T-cell (primary cell): ENCODE data around the gene SLC25A26. TPM values are rescaled to one million over a fixed set of nuclear protein-coding genes. Genes with fewer than 3 reads are reported as not detected.
A peak's percentile ranks its signal among the peaks of the same experiment; 100 is the strongest.

Experiments
- ATAC-seq, 4 experiments: fragments of 200-7000 bp in 3 of 4; fragments of 150-1000 bp in 1 of 4; cut with Tn5 transposase; replicated peaks in 1 of 4; 1 replicate in 3 of 4; 2 replicates in 1 of 4; pipeline ENCODE4 v1.10.0; 2021; ENCODE audit warnings: moderate library complexity in 3 of 4, mild to moderate bottlenecking in 2 of 4, moderate number of reproducible peaks in 1 of 4
- CTCF ChIA-PET, 2 donors: fragments of 300-600 bp; sonication (Branson Sonifier 250); formaldehyde crosslinking; loops; one replicate each; lab custom pipeline; 2022; ENCODE audit warnings: antibody characterized with exemption in 2 of 2; lab: Charles Lee
- POLR2A ChIA-PET, 2 donors: fragments of 300-600 bp; sonication (Branson Sonifier 250); formaldehyde crosslinking; loops; one replicate each; lab custom pipeline; 2022; ENCODE audit warnings: antibody characterized with exemption in 2 of 2; lab: Charles Lee
- DNase-seq, 35 experiments: peaks; one replicate each; pipeline versions ENCODE4 v3.0.0 to v3.0.0-alpha.2; 2013 to 2023
- H3K27ac ChIP-seq: one replicate; pipeline ENCODE4 v1.5.1; 2013; ENCODE audit warnings: low read length
- H3K27me3 ChIP-seq, 2 experiments: replicated peaks in 1 of 2; 1 replicate in 1 of 2; 2 replicates in 1 of 2; pipeline versions ENCODE4 v1.6.1 to v1.7.0; 2013; ENCODE audit warnings: low read length in 1 of 2, mixed read lengths in 1 of 2; ENCODE audit not compliant: control insufficient read depth in 2 of 2, insufficient read depth in 2 of 2; ENCODE audit errors: extremely low read depth in 1 of 2
- H3K36me3 ChIP-seq, 2 donors: 1 replicate in 1 of 2; 2 replicates in 1 of 2; pipeline versions ENCODE4 v1.6.1 to v1.7.0; 2013; ENCODE audit warnings: low read length in 1 of 2; ENCODE audit not compliant: control insufficient read depth in 2 of 2, insufficient read depth in 1 of 2; ENCODE audit errors: extremely low read depth in 1 of 2
- H3K4me1 ChIP-seq, 2 experiments: 1 replicate in 1 of 2; 2 replicates in 1 of 2; pipeline versions ENCODE4 v1.6.1 to v1.7.0; 2013; ENCODE audit warnings: low read length in 2 of 2, mixed read lengths in 1 of 2; ENCODE audit not compliant: insufficient read depth in 2 of 2, control insufficient read depth in 1 of 2; ENCODE audit errors: extremely low read depth in 1 of 2
- H3K4me3 ChIP-seq, 2 donors: 1 replicate in 1 of 2; 2 replicates in 1 of 2; pipeline versions ENCODE4 v1.5.1 to v1.7.0; 2013; ENCODE audit warnings: mild to moderate bottlenecking in 2 of 2, low read length in 1 of 2, moderate library complexity in 1 of 2; ENCODE audit not compliant: control insufficient read depth in 1 of 2; ENCODE audit errors: extremely low read depth in 1 of 2
- H3K9me3 ChIP-seq: 2 replicates; pipeline ENCODE4 v1.7.0; 2013
- H3K27ac Mint-ChIP-seq, 2 donors: one replicate each; pipeline ENCODE4 v1.8.0; 2020 to 2021; ENCODE audit warnings: mild to moderate bottlenecking in 2 of 2, mixed read lengths in 2 of 2
- H3K27me3 Mint-ChIP-seq, 2 donors: one replicate each; pipeline ENCODE4 v1.8.0; 2021 to 2022; ENCODE audit warnings: mixed read lengths in 2 of 2
- H3K36me3 Mint-ChIP-seq: one replicate; pipeline ENCODE4 v1.8.0; 2021; ENCODE audit warnings: mixed read lengths
- H3K4me1 Mint-ChIP-seq, 3 donors: one replicate each; pipeline ENCODE4 v1.8.0; 2020 to 2022; ENCODE audit warnings: mixed read lengths in 3 of 3, mild to moderate bottlenecking in 1 of 3
- H3K4me3 Mint-ChIP-seq, 3 donors: one replicate each; pipeline ENCODE4 v1.8.0; 2020 to 2022; ENCODE audit warnings: mild to moderate bottlenecking in 3 of 3, mixed read lengths in 3 of 3, moderate library complexity in 3 of 3
- H3K9me3 Mint-ChIP-seq, 3 donors: one replicate each; pipeline ENCODE4 v1.8.0; 2020 to 2022; ENCODE audit warnings: mixed read lengths in 3 of 3
- WGBS: methylation state at CpG from one replicate; pipeline ENCODE4 v1.1.5; 2013; ENCODE audit warnings: missing lambda C conversion rate; ENCODE audit not compliant: insufficient coverage; 5-methylcytosine and 5-hydroxymethylcytosine counted together
- total RNA-seq, 35 experiments: library from RNA in 6 of 35; stranded (reverse) in 6 of 35; fragments of 120-200 nt in 1 of 35; gene quantifications; one replicate each; pipeline versions ENCODE4 v1.2.1 to v1.2.4 and lab custom pipeline; 2013 to 2026

Gene SLC25A26
- total RNA-seq, 5 donors from 2014 or later (not counting 1 experiment from before 2014, with no cell fraction given), result 16.6 to 26.9 (median 23.5) TPM

DNA sequence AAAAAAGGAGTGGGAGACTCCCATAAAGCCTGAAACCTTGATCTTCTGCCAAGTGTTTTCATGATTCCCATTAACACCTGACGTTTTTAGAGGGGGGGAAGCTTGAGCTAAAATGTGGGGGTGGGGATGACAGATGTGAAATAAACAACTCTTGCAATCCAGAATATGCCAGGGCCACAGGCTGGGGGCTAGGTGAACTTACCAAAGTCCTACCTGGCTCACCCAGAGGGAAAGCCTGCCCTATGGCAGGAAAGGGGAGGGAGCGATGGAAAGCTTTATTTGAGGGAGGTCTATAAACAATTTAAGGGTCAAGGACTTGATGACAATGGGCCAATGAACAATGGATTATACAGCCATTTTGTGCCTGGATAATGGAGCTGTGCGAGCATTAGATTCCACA, 171.7 kb downstream of the SLC25A26 start:
- H3K27ac ChIP-seq, result peak overlapping the region; percentile 55
- Mint-ChIP-seq H3K27me3 (no peaks in the 10 kb centered on the region), H3K4me1 (peaks cover 69 to 73% (median 70%) of the 10 kb centered on the region in 3 donors), H3K36me3 (peaks cover 46% of the 10 kb centered on the region), H3K4me3 (peak overlapping the region; percentile 84 to 85 (median 84)), H3K9me3 (peaks cover 0 to 9% (median 0%) of the 10 kb centered on the region in 3 donors), H3K27ac (peak overlapping the region; percentile 96 to 99)
- no peaks in the 10 kb centered on the region for H3K9me3 ChIP-seq
- peaks cover 7 to 30% of the 10 kb centered on the region in 2 experiments for H3K4me1 ChIP-seq
- ChIA-PET CTCF (interaction anchor here (0.6 to 2.8 kb wide), 4 partner anchors 15 to 137 kb away, joined by 3 to 17 read pairs (median 8); no protein-coding TSS in a partner anchor), POLR2A (no interaction called here)
- DNase-seq, result no peak
- no peak for ATAC-seq
- peaks cover 3 to 21% of the 10 kb centered on the region in 2 donors for H3K36me3 ChIP-seq
- 100% methylated on average over 2 of the region's 3 CpGs for WGBS
- H3K27me3 ChIP-seq, result no peaks in the 10 kb centered on the region
- H3K4me3 ChIP-seq, result no peak overlapping the region

DNA sequence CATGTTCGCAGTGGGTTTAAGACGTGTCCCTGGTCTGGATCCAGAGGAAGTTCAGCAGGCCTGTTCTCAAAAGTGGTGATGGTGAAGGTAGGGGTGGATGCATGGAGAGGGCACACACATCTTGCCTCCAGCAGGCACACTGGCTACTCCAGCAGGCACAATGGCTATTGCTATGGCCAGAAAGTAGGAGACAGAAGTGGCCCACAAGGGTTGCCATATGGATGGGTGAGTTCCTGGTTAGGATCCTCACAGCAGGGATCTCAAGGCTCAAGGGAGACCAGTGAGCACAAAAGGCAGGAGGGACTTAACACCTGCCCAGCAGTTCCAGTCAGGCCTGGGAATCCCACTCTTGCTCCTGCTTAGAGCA, 172.1 kb downstream of the SLC25A26 start:
- Histone ChIP-seq H3K4me3 (peak overlapping the region; percentile 7 to 35), H3K27ac (peak overlapping the region; percentile 55), H3K4me1 (peaks cover 7 to 30% of the 10 kb centered on the region in 2 experiments), H3K36me3 (peaks cover 3 to 23% of the 10 kb centered on the region in 2 donors), H3K27me3 (no peaks in the 10 kb centered on the region), H3K9me3 (no peaks in the 10 kb centered on the region)
- ATAC-seq (no peak), DNase-seq (no peak)
- CTCF ChIA-PET, result interaction anchor here (0.6 to 2.8 kb wide), 4 partner anchors 15 to 138 kb away, joined by 3 to 17 read pairs (median 8); no protein-coding TSS in a partner anchor
- 100% methylated on average over 2 of the region's 2 CpGs for WGBS
- H3K9me3 Mint-ChIP-seq, result peaks cover 0 to 9% (median 0%) of the 10 kb centered on the region in 3 donors
- peaks cover 50% of the 10 kb centered on the region for H3K36me3 Mint-ChIP-seq
- peak overlapping the region; percentile 84 to 85 (median 84) for H3K4me3 Mint-ChIP-seq
- POLR2A ChIA-PET, result interaction anchor here (0.6 kb wide), 2 partner anchors 81 to 421 kb away, joined by 3 read pairs; no protein-coding TSS in a partner anchor
- H3K27me3 Mint-ChIP-seq, result no peaks in the 10 kb centered on the region
- peaks cover 69 to 71% (median 70%) of the 10 kb centered on the region in 3 donors for H3K4me1 Mint-ChIP-seq
- H3K27ac Mint-ChIP-seq, result peak overlapping the region; percentile 96 to 99

DNA sequence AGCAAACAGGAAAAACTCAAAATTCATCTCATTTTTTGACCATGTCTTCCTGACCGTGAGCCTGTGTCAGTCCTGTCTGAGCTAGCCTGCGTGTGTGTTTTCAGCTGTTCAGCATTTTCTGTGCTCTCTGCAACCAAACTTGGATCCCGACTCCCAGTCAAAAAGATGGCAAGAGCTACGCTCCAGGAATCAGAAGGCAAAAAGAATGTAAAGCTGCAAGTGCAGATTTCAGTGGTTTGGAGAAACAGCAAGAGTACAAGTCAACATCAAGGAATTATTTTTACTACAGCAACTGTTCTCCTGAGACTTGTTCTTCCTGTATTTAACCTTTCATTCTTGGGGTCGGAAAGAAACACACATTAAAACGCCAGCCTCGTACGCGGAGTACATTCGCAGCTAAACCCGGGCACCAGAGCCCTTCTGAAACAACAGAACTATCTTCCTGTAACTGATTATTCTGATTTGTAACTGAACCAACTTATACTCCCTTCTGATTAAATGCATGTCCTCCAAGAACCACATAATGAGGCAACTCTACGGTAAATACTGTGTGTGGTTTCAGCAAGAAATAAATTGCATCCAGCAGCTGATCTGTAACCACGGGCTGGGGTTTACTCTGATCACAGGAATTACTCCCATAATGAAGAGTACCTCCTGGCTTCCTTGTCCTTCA, 172.7 kb downstream of the SLC25A26 start:
- Histone ChIP-seq H3K9me3 (no peaks in the 10 kb centered on the region), H3K36me3 (peaks cover 3 to 27% of the 10 kb centered on the region in 2 donors), H3K27ac (peak overlapping the region; percentile 55), H3K4me3 (peak overlapping the region; percentile 26 to 35), H3K27me3 (no peaks in the 10 kb centered on the region), H3K4me1 (peaks cover 7 to 30% of the 10 kb centered on the region in 2 experiments)
- peak in 8 of 35 experiments; percentile 4 to 28 (median 12) for DNase-seq
- Mint-ChIP-seq H3K9me3 (peaks cover 0 to 4% (median 0%) of the 10 kb centered on the region in 3 donors), H3K27me3 (no peaks in the 10 kb centered on the region), H3K27ac (peak overlapping the region; percentile 96 to 99), H3K4me1 (peaks cover 64 to 66% (median 64%) of the 10 kb centered on the region in 3 donors), H3K4me3 (peak overlapping the region; percentile 84 to 85 (median 84)), H3K36me3 (peaks cover 48% of the 10 kb centered on the region)
- 57% methylated on average over 9 of the region's 13 CpGs for WGBS
- ATAC-seq, result peak; percentile 48 to 72 (median 54)
- ChIA-PET CTCF (interaction anchor here (0.9 to 2.8 kb wide), 7 partner anchors 8 to 117 kb away, joined by 3 to 17 read pairs (median 4); no protein-coding TSS in a partner anchor), POLR2A (interaction anchor here (0.6 to 0.8 kb wide), 3 partner anchors 81 to 429 kb away, joined by 3 to 4 read pairs (median 3); no protein-coding TSS in a partner anchor)

DNA sequence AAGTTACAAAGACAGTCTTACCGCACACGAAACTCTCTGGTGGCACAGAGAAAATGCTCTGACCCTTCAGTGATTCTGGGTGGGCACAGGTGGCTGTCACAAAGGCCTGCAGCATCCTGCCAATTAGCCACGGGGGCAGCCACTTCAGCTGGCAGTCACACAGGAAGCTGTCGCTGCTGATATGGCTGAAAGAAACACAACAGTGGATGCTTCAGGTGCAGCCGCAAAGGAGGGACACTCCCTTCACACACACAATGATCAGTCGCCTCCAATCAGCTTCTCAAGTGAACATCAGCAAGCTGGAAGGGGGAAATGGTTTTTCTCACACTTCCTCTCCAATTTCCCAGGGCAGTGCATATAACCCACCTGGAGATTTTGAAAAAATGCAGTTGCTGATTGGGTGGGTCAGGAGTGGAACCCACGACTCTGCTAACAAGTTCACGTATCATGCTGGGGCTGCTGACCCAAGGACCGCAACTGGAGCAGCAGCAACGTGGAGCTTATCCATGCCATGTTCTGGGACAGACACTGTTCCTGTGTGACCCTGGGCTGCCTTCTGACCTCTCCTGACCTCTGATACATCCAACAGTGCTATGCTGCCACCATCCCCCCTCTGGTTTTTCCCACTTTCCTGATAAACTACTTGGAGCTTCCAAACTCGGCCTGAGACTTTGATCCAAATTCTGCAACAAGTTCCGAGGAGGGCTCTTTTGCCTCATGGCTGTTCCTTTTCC, 173.4 kb downstream of the SLC25A26 start:
- ChIA-PET POLR2A (interaction anchor here in 1 of 2 donors (0.8 kb wide), 1 partner anchor 429 kb away, joined by 4 read pairs; no protein-coding TSS in a partner anchor), CTCF (interaction anchor here (0.6 to 2.8 kb wide), 14 partner anchors 9 to 700 kb away, joined by 3 to 17 read pairs (median 4); no protein-coding TSS in a partner anchor)
- 44% methylated on average over 9 of the region's 12 CpGs for WGBS
- peaks cover 47% of the 10 kb centered on the region for H3K36me3 Mint-ChIP-seq
- ATAC-seq (peak; percentile 96 to 98 (median 97)), DNase-seq (peak; percentile 45 to 78 (median 62))
- H3K27me3 ChIP-seq, result no peaks in the 10 kb centered on the region
- peak overlapping the region; percentile 84 to 85 (median 84) for H3K4me3 Mint-ChIP-seq
- H3K4me1 ChIP-seq, result peaks cover 7 to 30% of the 10 kb centered on the region in 2 experiments
- peaks cover 0 to 4% (median 0%) of the 10 kb centered on the region in 3 donors for H3K9me3 Mint-ChIP-seq
- H3K27me3 Mint-ChIP-seq, result no peaks in the 10 kb centered on the region
- no peaks in the 10 kb centered on the region for H3K9me3 ChIP-seq
- peak overlapping the region; percentile 55 for H3K27ac ChIP-seq
- peaks cover 59 to 60% (median 59%) of the 10 kb centered on the region in 3 donors for H3K4me1 Mint-ChIP-seq
- peak overlapping the region; percentile 26 to 35 for H3K4me3 ChIP-seq
- H3K36me3 ChIP-seq, result peaks cover 3 to 33% of the 10 kb centered on the region in 2 donors
- peak overlapping the region; percentile 96 to 99 for H3K27ac Mint-ChIP-seq

DNA sequence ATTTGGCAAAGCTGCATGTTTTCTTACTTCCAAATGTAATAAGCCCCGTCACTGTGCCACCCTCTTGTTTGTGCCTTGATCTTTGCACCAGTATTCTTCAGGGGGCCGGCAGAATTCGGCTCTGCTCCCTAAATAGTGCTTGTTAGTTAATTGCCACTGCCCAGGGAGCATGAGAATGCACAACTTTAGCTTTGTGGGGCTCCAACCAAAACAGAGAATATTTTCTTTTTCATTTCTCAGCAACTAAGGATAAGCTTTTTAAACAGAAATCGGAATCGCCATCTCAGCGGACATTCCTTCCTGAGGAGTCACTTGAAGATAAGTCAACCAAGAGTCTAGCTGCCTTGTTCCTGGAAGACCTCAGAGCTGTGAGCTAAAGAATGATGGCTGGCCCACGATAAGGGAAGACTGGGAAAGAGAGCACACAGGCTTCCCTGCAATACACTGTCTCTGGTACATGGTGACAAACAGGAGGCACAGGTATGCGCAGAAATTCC, 174.0 kb downstream of the SLC25A26 start:
- Mint-ChIP-seq H3K4me3 (peak overlapping the region in 2 of 3 donors; percentile 84 to 85), H3K27ac (peak overlapping the region; percentile 96 to 99), H3K9me3 (peaks cover 0 to 4% (median 0%) of the 10 kb centered on the region in 3 donors), H3K4me1 (peaks cover 53 to 54% (median 53%) of the 10 kb centered on the region in 3 donors), H3K27me3 (no peaks in the 10 kb centered on the region), H3K36me3 (peaks cover 47% of the 10 kb centered on the region)
- peaks cover 3 to 33% of the 10 kb centered on the region in 2 donors for H3K36me3 ChIP-seq
- no peak for DNase-seq
- 98% methylated on average over 6 of the region's 8 CpGs for WGBS
- no peak overlapping the region for H3K4me3 ChIP-seq
- ATAC-seq, result no peak
- H3K9me3 ChIP-seq, result no peaks in the 10 kb centered on the region
- ChIA-PET CTCF (interaction anchor here (0.6 to 2.8 kb wide), 10 partner anchors 12 to 700 kb away, joined by 3 to 17 read pairs (median 4); no protein-coding TSS in a partner anchor), POLR2A (no interaction called here)
- peak overlapping the region; percentile 55 for H3K27ac ChIP-seq
- H3K27me3 ChIP-seq, result no peaks in the 10 kb centered on the region
- peaks cover 7 to 30% of the 10 kb centered on the region in 2 experiments for H3K4me1 ChIP-seq
